Mammary epithelial cell (primary cell): ENCODE results near the gene UTP11.

Source experiments
- CTCF ChIP-seq, 2 donors: IDR thresholded peaks in 1 of 2; conservative IDR thresholded peaks in 1 of 2; 2 replicates each; pipeline ENCODE4 v1.5.1; 2011 to 2012; ENCODE audit warnings: inconsistent platforms in 2 of 2, low read length in 2 of 2, mild to moderate bottlenecking in 2 of 2, control low read depth in 1 of 2, low read depth in 1 of 2; ENCODE audit not compliant: insufficient read depth in 1 of 2; ENCODE audit errors: extremely low read depth in 1 of 2
- EZH2 ChIP-seq: IDR thresholded peaks from 2 replicates; pipeline ENCODE4 v1.6.1; 2012; ENCODE audit warnings: low read length, inconsistent platforms, borderline replicate concordance

DNA sequence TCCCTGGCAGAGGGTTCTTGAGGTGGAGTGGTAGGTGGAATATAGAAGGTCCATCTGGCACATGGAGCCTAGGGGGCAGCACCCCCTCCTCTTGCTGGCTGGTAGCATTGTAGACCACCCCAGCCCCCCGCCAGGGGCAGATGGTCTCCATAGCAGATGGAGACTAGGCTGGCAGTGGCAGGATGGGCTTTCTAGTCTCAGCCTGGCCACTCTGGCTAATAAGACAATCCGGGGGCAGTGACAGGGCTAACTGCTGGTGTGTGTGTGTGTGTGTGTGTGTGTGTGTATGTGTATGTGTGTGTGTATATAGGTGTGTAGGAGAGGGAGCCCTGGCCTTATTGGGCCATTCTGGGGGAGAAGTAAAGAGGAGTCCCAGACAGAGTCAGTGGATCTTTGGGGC is 16.1 kb downstream of the UTP11 start:
- TF ChIP-seq EZH2 (no peak), CTCF (conservative IDR thresholded peaks at IDR 0.05 in 1 of 2, IDR thresholded peaks at IDR 0.05 in 1 of 2; ENCODE audit: extremely low read depth in 1 of 2, insufficient read depth in 1 of 2, low read depth in 1 of 2, low read length in 2 of 2) (peak in 1 of 2 donors; percentile 10)
